GM23338 (cell line): ENCODE measurements around the gene GPRC5D.

Experiments
- CREB1 ChIP-seq: fragments of 250-450 bp; sonication (Bioruptor Pico); IDR thresholded peaks from 2 replicates; pipeline ENCODE4 v1.5.0; 2020; ENCODE audit warnings: low read depth, mild to moderate bottlenecking, moderate library complexity
- CTCF ChIP-seq, 2 experiments: fragments of 200-600 bp in 1 of 2; sonication (generic) in 1 of 2; conservative IDR thresholded peaks; 2 replicates each; pipeline versions ENCODE4 v1.5.1 to v1.6.1; 2016 to 2017; ENCODE audit warnings: antibody characterized with exemption in 2 of 2, low read depth in 2 of 2, mild to moderate bottlenecking in 2 of 2, moderate library complexity in 1 of 2
- ETS1 ChIP-seq: IDR thresholded peaks from 2 replicates; pipeline ENCODE4 v1.6.1; 2016; ENCODE audit warnings: antibody characterized with exemption
- EZH2 ChIP-seq: fragments of 200-600 bp; sonication (generic); IDR thresholded peaks from one replicate; pipeline ENCODE4 v1.8.0; 2017; ENCODE audit warnings: antibody characterized with exemption, mild to moderate bottlenecking, low read depth; ENCODE audit not compliant: unreplicated experiment
- EZH2phosphoT487 ChIP-seq: fragments of 200-600 bp; sonication (generic); IDR thresholded peaks from one replicate; pipeline ENCODE4 v1.8.1; 2018; ENCODE audit warnings: antibody characterized with exemption; ENCODE audit not compliant: unreplicated experiment
- JUNB ChIP-seq: IDR thresholded peaks from one replicate; pipeline ENCODE4 v1.6.1; 2016; ENCODE audit warnings: antibody characterized with exemption; ENCODE audit not compliant: unreplicated experiment
- NANOG ChIP-seq: IDR thresholded peaks from 2 replicates; pipeline ENCODE4 v1.6.1; 2016; ENCODE audit warnings: antibody characterized with exemption, borderline replicate concordance
- POLR2AphosphoS5 ChIP-seq: IDR thresholded peaks from 2 replicates; pipeline ENCODE4 v1.6.1; 2016; ENCODE audit warnings: antibody characterized with exemption, low read depth
- REST ChIP-seq: IDR thresholded peaks from one replicate; pipeline ENCODE4 v1.6.1; 2018; ENCODE audit warnings: antibody characterized with exemption; ENCODE audit not compliant: unreplicated experiment
- STAT1 ChIP-seq: IDR thresholded peaks from one replicate; pipeline ENCODE4 v1.6.1; 2016; ENCODE audit warnings: antibody characterized with exemption; ENCODE audit not compliant: unreplicated experiment
- ZNF114 ChIP-seq: fragments of 250-450 bp; sonication (Bioruptor Pico); IDR thresholded peaks from 2 replicates; pipeline ENCODE4 v1.5.0; 2020; ENCODE audit warnings: mild to moderate bottlenecking, moderate library complexity
- ZNF331 ChIP-seq: fragments of 250-450 bp; sonication (Bioruptor Pico); IDR thresholded peaks from 2 replicates; pipeline ENCODE4 v1.5.0; 2020; ENCODE audit warnings: low read depth, mild to moderate bottlenecking, moderate library complexity
- ZNF462 ChIP-seq: fragments of 250-450 bp; sonication (Bioruptor Pico); IDR thresholded peaks from 2 replicates; pipeline ENCODE4 v1.5.0; 2020; ENCODE audit warnings: mild to moderate bottlenecking, moderate library complexity

- TF ChIP-seq EZH2 (no peak), CTCF (conservative IDR thresholded peaks at IDR 0.05; ENCODE audit: low read depth in 2 of 2) (no peak), POLR2AphosphoS5 (no peak), EZH2phosphoT487 (no peak), ETS1 (no peak), ZNF462 (no peak), JUNB (no peak), REST (no peak), CREB1 (CRISPR knock-in tag) (no peak), STAT1 (no peak), NANOG (no peak), ZNF331 (CRISPR knock-in tag) (no peak), ZNF114 (CRISPR knock-in tag) (no peak)
Observed at GRCh38 chr12:13000616-13000924, 48.6 kb upstream of the GPRC5D start.
